Measurements from ENCODE around the gene NOX5. TPM values are rescaled to one million over a fixed set of nuclear protein-coding genes. Genes with fewer than 3 reads are reported as not detected.

NOX5 gene
- total and polyA plus RNA-seq, 8 donors: under 0.01 to 0.92 (median 0.18) TPM; not detected in 2

- no peak overlapping the region for H3K4me3 ChIP-seq
- H3K9me3 ChIP-seq: no peaks in the 10 kb centered on the region
- H3K27ac ChIP-seq: no peak overlapping the region
- peaks cover 0 to 3% (median 0%) of the 10 kb centered on the region in 4 donors for H3K4me1 ChIP-seq
- TF ChIP-seq EP300 (IDR thresholded peaks at IDR 0.05) (no peak), POLR2AphosphoS5 (IDR thresholded peaks at IDR 0.05) (no peak), POLR2A (IDR thresholded peaks at IDR 0.05) (no peak)
- TF ChIP-seq, protein P1, sequence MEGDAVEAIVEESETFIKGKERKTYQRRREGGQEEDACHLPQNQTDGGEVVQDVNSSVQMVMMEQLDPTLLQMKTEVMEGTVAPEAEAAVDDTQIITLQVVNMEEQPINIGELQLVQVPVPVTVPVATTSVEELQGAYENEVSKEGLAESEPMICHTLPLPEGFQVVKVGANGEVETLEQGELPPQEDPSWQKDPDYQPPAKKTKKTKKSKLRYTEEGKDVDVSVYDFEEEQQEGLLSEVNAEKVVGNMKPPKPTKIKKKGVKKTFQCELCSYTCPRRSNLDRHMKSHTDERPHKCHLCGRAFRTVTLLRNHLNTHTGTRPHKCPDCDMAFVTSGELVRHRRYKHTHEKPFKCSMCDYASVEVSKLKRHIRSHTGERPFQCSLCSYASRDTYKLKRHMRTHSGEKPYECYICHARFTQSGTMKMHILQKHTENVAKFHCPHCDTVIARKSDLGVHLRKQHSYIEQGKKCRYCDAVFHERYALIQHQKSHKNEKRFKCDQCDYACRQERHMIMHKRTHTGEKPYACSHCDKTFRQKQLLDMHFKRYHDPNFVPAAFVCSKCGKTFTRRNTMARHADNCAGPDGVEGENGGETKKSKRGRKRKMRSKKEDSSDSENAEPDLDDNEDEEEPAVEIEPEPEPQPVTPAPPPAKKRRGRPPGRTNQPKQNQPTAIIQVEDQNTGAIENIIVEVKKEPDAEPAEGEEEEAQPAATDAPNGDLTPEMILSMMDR (IDR thresholded peaks at IDR 0.05): no peak
- no peaks in the 10 kb centered on the region for H3K36me3 ChIP-seq
- intact Hi-C loops (cut with DNase I; ENCODE audit: low total_unique reads): no loop called here
- WGBS, 5 donors: 71 to 85% (median 77%) methylated on average over 7 to 8 of the region's 8 CpGs
- DNase-seq: peak in 1 of 2 donors; percentile 21
- peaks cover 0 to 14% (median 0%) of the 10 kb centered on the region in 3 donors for H3K27me3 ChIP-seq
Observed at GRCh38 chr15:69094124-69094921, 79.8 kb downstream of the NOX5 start.

DNA sequence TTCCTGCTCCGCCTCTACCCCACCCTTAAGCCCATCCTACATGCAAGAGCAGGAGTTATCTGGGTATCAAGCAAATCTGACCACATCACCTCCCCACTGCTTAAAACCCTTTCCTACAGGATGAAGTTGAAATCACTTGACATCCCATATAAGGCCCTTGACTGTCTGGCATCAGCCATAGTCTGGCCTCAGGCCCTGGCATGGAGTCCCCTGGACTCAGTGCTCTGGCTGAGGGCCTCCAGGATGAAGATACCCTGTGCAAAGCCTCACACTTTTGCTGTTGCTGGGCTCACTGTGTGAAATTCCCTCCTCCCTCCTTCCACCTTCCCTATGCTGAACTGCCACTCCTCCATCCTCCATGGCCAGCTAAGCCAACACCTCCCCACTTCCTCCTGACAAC lies 80.8 kb downstream of the NOX5 start:
- DNase-seq: no peak
- intact Hi-C loops (cut with DNase I; ENCODE audit: low total_unique reads): no loop called here
- TF ChIP-seq POLR2A (IDR thresholded peaks at IDR 0.05): no peak
- TF ChIP-seq, protein P1 (IDR thresholded peaks at IDR 0.05): no peak
- no peak for TF ChIP-seq POLR2AphosphoS5 (IDR thresholded peaks at IDR 0.05)
- TF ChIP-seq EP300 (IDR thresholded peaks at IDR 0.05): no peak

DNA sequence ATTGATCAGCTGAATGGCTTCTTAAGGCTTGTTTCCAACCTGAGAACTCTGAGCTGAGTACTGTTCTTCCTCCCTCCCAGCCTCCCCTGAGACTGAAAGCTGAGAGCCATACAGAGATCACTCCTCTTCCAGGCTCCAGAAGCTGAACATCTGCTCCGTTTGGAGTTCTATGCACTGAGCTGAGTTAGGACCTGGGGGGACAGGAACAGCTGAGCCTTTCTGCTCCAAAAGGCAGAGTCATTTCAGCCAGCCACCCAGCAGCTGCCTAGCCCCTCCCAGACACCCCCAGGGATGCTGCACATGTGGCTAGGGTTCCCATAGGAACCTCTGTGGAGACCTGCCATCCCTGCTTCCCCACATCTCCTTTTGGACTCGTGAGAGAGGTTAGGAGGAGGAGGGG lies 81.7 kb downstream of the NOX5 start:
- H3K27ac ChIP-seq: no peak overlapping the region
- peak in 1 of 2 donors; percentile 55 for DNase-seq
- no peaks in the 10 kb centered on the region for H3K9me3 ChIP-seq
- H3K27me3 ChIP-seq: no peaks in the 10 kb centered on the region
- TF ChIP-seq, protein P1 (IDR thresholded peaks at IDR 0.05): no peak
- no peak for TF ChIP-seq POLR2AphosphoS5 (IDR thresholded peaks at IDR 0.05)
- TF ChIP-seq POLR2A (IDR thresholded peaks at IDR 0.05): no peak
- no peak for TF ChIP-seq EP300 (IDR thresholded peaks at IDR 0.05)
- no peaks in the 10 kb centered on the region for H3K36me3 ChIP-seq
- 43 to 66% (median 62%) methylated on average over 2 of the region's 2 CpGs for WGBS, 5 donors
- peaks cover 0 to 3% (median 0%) of the 10 kb centered on the region in 4 donors for H3K4me1 ChIP-seq
- intact Hi-C loops (cut with DNase I; ENCODE audit: low total_unique reads): no loop called here
- no peak overlapping the region for H3K4me3 ChIP-seq

More for the DNA sequence above, 80.8 kb downstream of the NOX5 start:
- Histone ChIP-seq H3K27me3 (peaks cover 0 to 4% (median 0%) of the 10 kb centered on the region in 3 donors), H3K36me3 (no peaks in the 10 kb centered on the region), H3K4me1 (peaks cover 0 to 3% (median 0%) of the 10 kb centered on the region in 4 donors), H3K9me3 (no peaks in the 10 kb centered on the region), H3K4me3 (no peak overlapping the region), H3K27ac (no peak overlapping the region)
- WGBS, 5 donors: 90 to 100% (median 93%) methylated on average over 1 of the region's 1 CpG

DNA sequence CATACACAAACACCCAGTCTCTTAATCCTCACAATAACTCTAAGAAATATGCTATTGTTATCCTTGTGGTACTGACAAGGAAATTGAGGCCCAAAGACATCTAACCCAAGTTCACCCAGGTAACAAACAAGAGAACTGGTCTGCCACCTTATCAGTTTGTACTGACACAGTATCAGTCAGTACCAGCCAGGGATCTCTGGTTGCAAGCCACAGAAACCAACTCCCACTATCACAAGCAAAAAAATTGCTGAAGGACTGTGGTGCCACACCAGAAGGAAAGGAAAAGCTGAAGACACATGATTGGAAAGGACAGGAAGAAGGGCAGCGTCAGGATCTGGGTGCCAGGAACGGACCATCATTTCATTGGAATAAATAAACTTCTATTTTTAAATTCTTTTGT lies 82.1 kb downstream of the NOX5 start:
- intact Hi-C loops (cut with DNase I; ENCODE audit: low total_unique reads): no loop called here
- DNase-seq: no peak
- TF ChIP-seq POLR2AphosphoS5 (IDR thresholded peaks at IDR 0.05) (no peak), EP300 (IDR thresholded peaks at IDR 0.05) (no peak)
- no peaks in the 10 kb centered on the region for H3K27me3 ChIP-seq
- no peaks in the 10 kb centered on the region for H3K9me3 ChIP-seq
- H3K4me1 ChIP-seq: peaks cover 0 to 3% (median 0%) of the 10 kb centered on the region in 4 donors
- no peaks in the 10 kb centered on the region for H3K36me3 ChIP-seq
- H3K4me3 ChIP-seq: no peak overlapping the region
- 54 to 86% (median 69%) methylated on average over 2 of the region's 2 CpGs for WGBS, 5 donors
- no peak overlapping the region for H3K27ac ChIP-seq

- Histone ChIP-seq H3K36me3 (no peaks in the 10 kb centered on the region), H3K4me1 (peaks cover 0 to 3% (median 0%) of the 10 kb centered on the region in 4 donors), H3K27ac (no peak overlapping the region), H3K9me3 (no peaks in the 10 kb centered on the region), H3K27me3 (no peaks in the 10 kb centered on the region), H3K4me3 (no peak overlapping the region)
- TF ChIP-seq, protein P1 (IDR thresholded peaks at IDR 0.05): no peak
- no peak for TF ChIP-seq POLR2A (IDR thresholded peaks at IDR 0.05)
- TF ChIP-seq EP300 (IDR thresholded peaks at IDR 0.05): no peak
- TF ChIP-seq POLR2AphosphoS5 (IDR thresholded peaks at IDR 0.05): no peak
- 83 to 92% (median 86%) methylated on average over 6 to 7 of the region's 7 CpGs for WGBS, 5 donors
- intact Hi-C loops (cut with DNase I; ENCODE audit: low total_unique reads): no loop called here
- peak in 1 of 2 donors; percentile 20 for DNase-seq
Observed at GRCh38 chr15:69098771-69099170, 84.3 kb downstream of the NOX5 start.

All from stomach (tissue), 9 donors.